GM23338 (cell line): ENCODE results near the gene RHEBL1. TPM values are rescaled to one million over a fixed set of nuclear protein-coding genes. Genes with fewer than 3 reads are reported as not detected.

Source experiments
- ATAC-seq: fragments of 200-7000 bp; cut with Tn5 transposase; 3 replicates; pipeline ENCODE4 v1.9.1; 2020
- DNase-seq: peaks from one replicate; pipeline ENCODE4 v3.0.0-alpha.2; 2015; ENCODE audit warnings: low spot score
- H2AFZ ChIP-seq: fragments of 200-600 bp; sonication (generic); 2 replicates; pipeline ENCODE4 v1.8.0; 2016; ENCODE audit warnings: antibody characterized with exemption, mild to moderate bottlenecking, moderate library complexity
- H3F3A ChIP-seq: fragments of 200-600 bp; sonication (generic); replicated peaks from 2 replicates; pipeline ENCODE4 v1.8.0; 2017; ENCODE audit warnings: antibody characterized with exemption, mixed run types, low read depth
- H3K27ac ChIP-seq: fragments of 200-600 bp; sonication (generic); 2 replicates; pipeline ENCODE4 v1.6.1; 2016; ENCODE audit warnings: low read depth
- H3K27me3 ChIP-seq: fragments of 200-600 bp; sonication (generic); 2 replicates; pipeline ENCODE4 v1.8.0; 2016; ENCODE audit warnings: mild to moderate bottlenecking, mixed run types, moderate library complexity; ENCODE audit not compliant: insufficient read depth
- H3K36me3 ChIP-seq: fragments of 200-600 bp; sonication (generic); 2 replicates; pipeline ENCODE4 v1.8.0; 2016; ENCODE audit warnings: mild to moderate bottlenecking; ENCODE audit not compliant: insufficient read depth
- H3K4me1 ChIP-seq: fragments of 200-600 bp; sonication (generic); 2 replicates; pipeline ENCODE4 v1.8.0; 2016; ENCODE audit warnings: mild to moderate bottlenecking, moderate library complexity; ENCODE audit not compliant: insufficient read depth
- H3K4me2 ChIP-seq: fragments of 200-600 bp; sonication (generic); 2 replicates; pipeline ENCODE4 v1.7.1; 2017; ENCODE audit warnings: mixed run types
- H3K4me3 ChIP-seq: fragments of 200-600 bp; sonication (generic); 2 replicates; pipeline ENCODE4 v1.6.1; 2016; ENCODE audit warnings: mixed run types
- H3K79me2 ChIP-seq: fragments of 200-600 bp; sonication (generic); replicated peaks from 2 replicates; pipeline ENCODE4 v1.8.0; 2017; ENCODE audit warnings: mild to moderate bottlenecking; ENCODE audit not compliant: insufficient read depth
- H3K9me2 ChIP-seq: fragments of 200-600 bp; sonication (generic); 2 replicates; pipeline ENCODE4 v1.8.0; 2017; ENCODE audit not compliant: insufficient read depth
- H4K20me1 ChIP-seq: fragments of 200-600 bp; sonication (generic); replicated peaks from 2 replicates; pipeline ENCODE4 v1.8.0; 2017; ENCODE audit warnings: mild to moderate bottlenecking; ENCODE audit not compliant: insufficient read depth
- H3K27ac Mint-ChIP-seq: 2 replicates; pipeline ENCODE4 v1.8.0; 2020; ENCODE audit warnings: inconsistent platforms, mild to moderate bottlenecking, moderate library complexity, mixed read lengths
- H3K27me3 Mint-ChIP-seq: 3 replicates; pipeline ENCODE4 v1.8.0; 2022; ENCODE audit warnings: low read depth, mild to moderate bottlenecking, moderate library complexity, mixed read lengths, inconsistent platforms; ENCODE audit not compliant: insufficient read depth, poor library complexity
- H3K36me3 Mint-ChIP-seq: 3 replicates; pipeline ENCODE4 v1.8.0; 2021; ENCODE audit warnings: low read depth, mild to moderate bottlenecking, inconsistent platforms, moderate library complexity, mixed read lengths
- H3K4me1 Mint-ChIP-seq: 3 replicates; pipeline ENCODE4 v1.8.0; 2020; ENCODE audit warnings: mild to moderate bottlenecking, inconsistent platforms, mixed read lengths
- H3K4me3 Mint-ChIP-seq: 3 replicates; pipeline ENCODE4 v1.8.0; 2021; ENCODE audit warnings: moderate library complexity, mild to moderate bottlenecking, inconsistent platforms, mixed read lengths
- H3K9me3 Mint-ChIP-seq: 3 replicates; pipeline ENCODE4 v1.8.0; 2020; ENCODE audit warnings: moderate library complexity, mild to moderate bottlenecking, inconsistent platforms, mixed read lengths
- CREB1 ChIP-seq: fragments of 250-450 bp; sonication (Bioruptor Pico); IDR thresholded peaks from 2 replicates; pipeline ENCODE4 v1.5.0; 2020; ENCODE audit warnings: low read depth, mild to moderate bottlenecking, moderate library complexity
- EZH2 ChIP-seq: fragments of 200-600 bp; sonication (generic); IDR thresholded peaks from one replicate; pipeline ENCODE4 v1.8.0; 2017; ENCODE audit warnings: antibody characterized with exemption, mild to moderate bottlenecking, low read depth; ENCODE audit not compliant: unreplicated experiment
- JUNB ChIP-seq: IDR thresholded peaks from one replicate; pipeline ENCODE4 v1.6.1; 2016; ENCODE audit warnings: antibody characterized with exemption; ENCODE audit not compliant: unreplicated experiment
- POLR2AphosphoS5 ChIP-seq: IDR thresholded peaks from 2 replicates; pipeline ENCODE4 v1.6.1; 2016; ENCODE audit warnings: antibody characterized with exemption, low read depth
- ZNF462 ChIP-seq: fragments of 250-450 bp; sonication (Bioruptor Pico); IDR thresholded peaks from 2 replicates; pipeline ENCODE4 v1.5.0; 2020; ENCODE audit warnings: mild to moderate bottlenecking, moderate library complexity
- polyA plus RNA-seq: library from polyadenylated mRNA; unstranded; fragments of >200 nt; fragmentation: Nextera tagmentation; extraction: Ambion mirVana; gene quantifications from 2 replicates; pipeline ENCODE4 v1.2.1, GENCODE V29; 2016
- total RNA-seq: library from RNA; depleted of rRNA; stranded (reverse); fragments of >200 nt; shearing (Covaris generic); gene quantifications from 2 replicates; pipeline ENCODE4 v1.2.3, GENCODE V29; 2014
- TF ChIP-seq, protein P1 (sequence below): IDR thresholded peaks from 2 replicates; pipeline ENCODE4 v1.6.1; 2016; ENCODE audit warnings: antibody characterized with exemption
- TF ChIP-seq, protein P2 (sequence below), 2 experiments: fragments of 200-600 bp in 1 of 2; sonication (generic) in 1 of 2; conservative IDR thresholded peaks; 2 replicates each; pipeline versions ENCODE4 v1.5.1 to v1.6.1; 2016 to 2017; ENCODE audit warnings: antibody characterized with exemption in 2 of 2, low read depth in 2 of 2, mild to moderate bottlenecking in 2 of 2, moderate library complexity in 1 of 2

RHEBL1 gene
- total and polyA plus RNA-seq, 2 experiments from 2014 or later, result 9.4 to 11.8 TPM

- TF ChIP-seq ZNF462 (CRISPR knock-in tag) (no peak), POLR2AphosphoS5 (no peak), CREB1 (CRISPR knock-in tag) (no peak), JUNB (no peak)
- TF ChIP-seq, protein P1, sequence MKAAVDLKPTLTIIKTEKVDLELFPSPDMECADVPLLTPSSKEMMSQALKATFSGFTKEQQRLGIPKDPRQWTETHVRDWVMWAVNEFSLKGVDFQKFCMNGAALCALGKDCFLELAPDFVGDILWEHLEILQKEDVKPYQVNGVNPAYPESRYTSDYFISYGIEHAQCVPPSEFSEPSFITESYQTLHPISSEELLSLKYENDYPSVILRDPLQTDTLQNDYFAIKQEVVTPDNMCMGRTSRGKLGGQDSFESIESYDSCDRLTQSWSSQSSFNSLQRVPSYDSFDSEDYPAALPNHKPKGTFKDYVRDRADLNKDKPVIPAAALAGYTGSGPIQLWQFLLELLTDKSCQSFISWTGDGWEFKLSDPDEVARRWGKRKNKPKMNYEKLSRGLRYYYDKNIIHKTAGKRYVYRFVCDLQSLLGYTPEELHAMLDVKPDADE, result no peak
These were observed 26.5 kb downstream of the RHEBL1 start (continued) for GRCh38 chr12:49043241-49043640.

GRCh38 chr12:49041881-49042484 is 27.8 kb downstream of the RHEBL1 start:
- no peak overlapping the region for H3K4me2 ChIP-seq
- H3K36me3 Mint-ChIP-seq, result peaks cover 93% of the 10 kb centered on the region
- H3K4me1 ChIP-seq, result no peaks in the 10 kb centered on the region
- no peak for TF ChIP-seq EZH2
- TF ChIP-seq, protein P2, sequence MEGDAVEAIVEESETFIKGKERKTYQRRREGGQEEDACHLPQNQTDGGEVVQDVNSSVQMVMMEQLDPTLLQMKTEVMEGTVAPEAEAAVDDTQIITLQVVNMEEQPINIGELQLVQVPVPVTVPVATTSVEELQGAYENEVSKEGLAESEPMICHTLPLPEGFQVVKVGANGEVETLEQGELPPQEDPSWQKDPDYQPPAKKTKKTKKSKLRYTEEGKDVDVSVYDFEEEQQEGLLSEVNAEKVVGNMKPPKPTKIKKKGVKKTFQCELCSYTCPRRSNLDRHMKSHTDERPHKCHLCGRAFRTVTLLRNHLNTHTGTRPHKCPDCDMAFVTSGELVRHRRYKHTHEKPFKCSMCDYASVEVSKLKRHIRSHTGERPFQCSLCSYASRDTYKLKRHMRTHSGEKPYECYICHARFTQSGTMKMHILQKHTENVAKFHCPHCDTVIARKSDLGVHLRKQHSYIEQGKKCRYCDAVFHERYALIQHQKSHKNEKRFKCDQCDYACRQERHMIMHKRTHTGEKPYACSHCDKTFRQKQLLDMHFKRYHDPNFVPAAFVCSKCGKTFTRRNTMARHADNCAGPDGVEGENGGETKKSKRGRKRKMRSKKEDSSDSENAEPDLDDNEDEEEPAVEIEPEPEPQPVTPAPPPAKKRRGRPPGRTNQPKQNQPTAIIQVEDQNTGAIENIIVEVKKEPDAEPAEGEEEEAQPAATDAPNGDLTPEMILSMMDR (conservative IDR thresholded peaks at IDR 0.05; ENCODE audit: low read depth in 2 of 2), result no peak
- H3K4me3 Mint-ChIP-seq, result no peak overlapping the region
- H3K79me2 ChIP-seq, result no peaks in the 10 kb centered on the region
- peaks cover 40% of the 10 kb centered on the region for H3K36me3 ChIP-seq
- H3F3A ChIP-seq, result no peaks in the 10 kb centered on the region
- H3K27ac Mint-ChIP-seq, result no peak overlapping the region
- no peaks in the 10 kb centered on the region; the same call in 2 of the 3 replicates for H3K4me1 Mint-ChIP-seq
- DNase-seq (no peak), ATAC-seq (no peak)
- H3K4me3 ChIP-seq, result no peak overlapping the region
- H2AFZ ChIP-seq, result no peak overlapping the region
- H3K27ac ChIP-seq, result no peak overlapping the region
- H3K27me3 Mint-ChIP-seq, result peaks cover 15% of the 10 kb centered on the region
- peaks cover 23% of the 10 kb centered on the region for H4K20me1 ChIP-seq
- no peaks in the 10 kb centered on the region for H3K9me2 ChIP-seq
- no peaks in the 10 kb centered on the region for H3K9me3 Mint-ChIP-seq
- no peaks in the 10 kb centered on the region for H3K27me3 ChIP-seq
